NCI-H1436 (cell line): ENCODE measurements around the gene GABRB1.

Experiments
- DNase-seq: peaks from one replicate; lab custom pipeline; 2025; lab: John Stamatoyannopoulos, UW

The GABRB1 gene

DNA sequence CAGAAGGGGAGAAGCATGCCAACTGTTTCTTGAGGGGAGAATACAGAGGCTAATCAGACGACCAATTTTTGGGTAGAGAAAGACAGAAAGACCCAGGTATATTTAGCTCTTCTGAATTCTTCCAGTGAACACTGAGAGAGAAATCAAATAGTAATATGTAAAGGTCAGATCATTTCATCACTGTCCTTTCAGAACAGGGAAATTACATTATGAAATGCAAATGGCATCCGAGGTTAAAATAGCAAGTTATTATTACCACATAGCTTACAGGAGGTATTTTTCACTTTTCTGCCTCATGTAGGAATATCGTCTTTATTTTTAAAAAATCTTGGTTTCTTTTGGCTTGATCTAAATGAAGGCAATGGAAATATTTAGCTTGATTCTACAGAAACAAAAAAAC, 18.0 kb downstream of the GABRB1 start:
- no peak for DNase-seq

DNA sequence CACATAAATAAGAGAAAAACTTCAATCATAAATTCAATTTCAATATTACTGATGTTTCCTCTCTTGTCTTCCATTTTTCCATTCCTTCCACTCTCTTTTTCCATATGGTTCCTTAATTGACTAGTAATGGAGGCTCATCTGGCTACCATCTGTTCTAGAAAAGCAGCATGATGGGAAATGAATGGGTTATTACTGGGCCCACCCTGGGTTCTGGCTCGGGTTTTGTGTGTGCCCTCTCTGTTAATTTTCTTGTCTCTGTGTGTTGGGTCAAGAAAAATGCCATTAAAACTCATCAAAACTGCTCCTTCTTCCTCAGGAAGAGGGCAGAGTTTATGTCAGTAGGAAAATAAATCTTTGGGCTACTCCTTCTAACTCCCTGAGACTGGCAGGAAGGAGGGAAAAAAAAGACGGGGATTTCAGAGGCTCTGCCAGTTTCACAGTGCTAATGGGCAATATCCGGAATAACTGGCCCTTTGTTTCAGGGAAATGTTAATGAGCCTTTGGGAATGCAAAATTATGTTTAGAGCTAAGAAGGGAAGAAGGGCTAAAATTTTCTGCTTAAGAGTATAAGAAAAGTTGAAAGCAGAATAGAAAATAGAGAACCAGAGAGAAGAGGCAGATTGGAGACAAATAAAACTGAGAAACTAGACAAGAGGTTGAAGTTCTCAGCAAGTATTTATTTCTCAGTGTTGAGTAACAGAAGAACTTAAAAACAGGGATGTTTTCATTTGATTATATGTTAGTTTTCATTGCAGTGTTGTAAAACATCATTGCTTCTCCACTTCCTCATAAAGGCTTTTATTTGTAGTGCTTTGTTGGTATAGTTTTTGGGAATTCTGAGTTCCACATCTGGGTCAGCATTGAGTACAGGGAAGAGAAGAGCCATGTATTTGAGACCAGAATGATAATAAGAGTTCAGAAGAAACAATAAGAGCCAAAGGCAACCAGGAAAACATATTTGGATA, 19.7 kb downstream of the GABRB1 start:
- no peak for DNase-seq

DNA sequence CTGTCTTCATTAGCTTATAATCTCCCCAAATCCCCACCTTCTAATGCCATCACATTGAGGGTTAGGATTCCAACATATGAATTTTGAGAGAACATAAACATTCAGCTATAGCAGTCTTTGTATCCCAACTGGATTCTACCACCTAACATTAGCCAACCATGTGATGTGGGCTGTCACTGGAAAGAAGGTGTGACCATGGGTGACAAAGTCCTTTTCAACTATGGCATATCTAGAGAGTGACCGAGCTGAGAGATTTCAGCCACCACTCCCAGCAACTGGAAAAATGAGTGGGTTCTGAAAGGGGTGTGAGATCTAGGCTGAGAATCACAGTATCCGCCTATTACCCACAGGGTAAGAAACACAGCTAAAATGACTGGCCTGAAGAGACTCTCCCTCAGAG, 22.1 kb downstream of the GABRB1 start:
- DNase-seq: no peak

DNA sequence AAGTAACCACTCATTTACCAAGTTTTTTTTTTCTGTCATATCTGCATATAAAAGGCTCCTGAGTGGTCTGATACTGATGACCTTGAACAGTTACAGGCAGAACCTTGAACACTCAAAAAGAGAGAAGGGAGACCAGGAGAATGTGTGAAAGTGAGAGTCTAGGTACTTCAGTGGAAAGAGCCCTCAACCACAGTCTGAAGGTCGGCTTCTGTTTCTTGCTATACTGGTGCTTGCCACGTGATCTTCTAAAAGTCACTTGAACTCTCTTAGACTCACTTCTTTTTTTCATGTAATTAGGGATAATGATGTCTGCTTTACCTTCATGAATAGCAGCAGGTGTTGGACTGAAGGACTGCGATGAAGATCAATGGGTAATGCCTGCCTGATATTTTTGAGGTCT, 22.8 kb downstream of the GABRB1 start:
- DNase-seq: no peak

DNA sequence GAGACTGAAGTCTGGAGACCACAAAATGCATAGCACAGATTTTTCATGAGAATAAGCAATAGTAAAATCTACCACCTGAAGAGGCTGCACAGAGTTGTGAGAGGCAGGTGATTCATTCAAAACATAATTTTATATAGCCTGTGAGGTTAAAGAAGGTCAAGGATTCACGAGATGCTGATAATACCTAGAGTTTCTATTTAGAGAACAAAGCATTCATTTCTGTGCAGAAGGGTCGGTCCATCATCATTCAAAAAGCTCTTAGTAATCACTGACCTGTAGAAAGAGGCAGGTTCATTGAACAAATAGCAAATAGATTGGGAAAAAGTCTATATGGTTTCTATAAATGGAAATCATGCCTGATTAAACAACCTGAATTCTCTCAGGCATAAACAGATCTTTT, 26.6 kb downstream of the GABRB1 start:
- no peak for DNase-seq

DNA sequence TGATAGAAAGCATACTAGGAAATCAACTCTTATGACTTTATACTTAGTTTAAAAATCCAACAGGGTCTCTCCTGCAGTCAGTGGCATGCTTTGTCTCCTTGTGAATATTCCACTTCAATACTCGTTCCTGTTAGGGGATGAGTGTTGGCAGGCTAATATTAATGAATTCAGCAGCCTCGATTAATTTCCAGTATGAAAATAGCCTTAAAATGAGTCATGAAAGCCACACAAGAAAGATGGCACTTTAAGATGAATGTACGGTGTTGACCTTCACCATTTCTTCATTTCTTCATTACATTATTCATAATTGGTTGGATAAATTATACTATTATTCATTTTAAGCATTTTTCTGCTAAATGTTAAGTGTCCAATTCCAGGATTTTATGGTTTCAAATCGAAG, 29.2 kb downstream of the GABRB1 start:
- no peak for DNase-seq

DNA sequence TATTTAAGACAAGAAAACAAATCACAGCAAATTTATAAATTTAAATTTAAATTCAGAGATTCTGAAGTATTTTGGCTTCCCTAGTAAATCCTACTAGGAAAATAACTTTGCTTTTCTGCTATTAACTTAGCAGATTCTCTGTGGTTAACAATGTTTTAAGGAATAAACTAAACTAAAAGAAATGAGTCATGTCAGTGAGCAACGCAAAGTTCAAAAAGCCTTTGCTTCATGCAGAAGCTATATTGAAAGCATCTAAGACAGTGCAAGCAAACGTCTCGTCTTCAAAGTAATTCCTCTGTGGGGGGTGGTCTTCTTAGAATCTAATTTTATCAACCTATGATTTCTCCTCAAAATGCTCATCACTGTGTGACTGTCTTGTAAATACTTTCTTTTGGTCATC, 30.1 kb downstream of the GABRB1 start:
- no peak for DNase-seq

DNA sequence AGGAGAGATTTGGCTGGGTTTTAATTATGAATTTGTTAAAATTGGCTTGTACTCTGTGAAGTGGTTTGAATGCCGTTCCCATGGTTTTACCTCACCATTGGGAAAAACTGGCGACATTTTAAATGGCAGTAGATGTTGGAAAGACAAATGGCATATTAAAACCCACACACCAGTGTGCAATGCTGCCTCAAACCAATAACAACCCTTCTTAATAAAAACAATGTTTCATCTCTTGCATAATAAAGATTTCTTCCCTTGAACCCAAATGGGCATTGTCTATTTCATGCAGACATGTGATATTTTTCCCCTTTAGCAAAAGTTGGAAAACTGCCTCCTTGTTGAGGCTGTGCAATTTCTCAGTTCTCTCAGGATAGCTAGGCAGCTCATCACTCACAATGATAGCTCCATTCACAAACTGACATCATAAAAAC, 33.7 kb downstream of the GABRB1 start:
- no peak for DNase-seq

DNA sequence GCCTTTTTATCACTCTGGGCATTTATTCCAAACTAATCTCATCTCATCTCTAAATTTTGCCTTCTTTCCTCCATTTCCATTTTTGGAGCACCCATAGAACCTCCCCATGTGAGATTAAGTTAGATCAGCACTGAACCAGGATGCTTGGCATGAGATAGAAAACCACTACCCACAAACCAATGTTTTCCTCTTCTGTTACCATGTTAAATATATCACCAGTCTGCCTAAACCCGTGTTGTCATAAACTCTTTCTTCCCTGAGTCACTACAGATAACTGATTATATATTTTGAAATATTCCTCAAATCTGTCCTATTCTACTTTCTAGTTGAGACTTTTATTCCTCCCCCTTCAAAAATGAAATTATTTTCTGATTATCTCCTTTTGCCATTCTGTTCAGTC, 37.6 kb downstream of the GABRB1 start:
- DNase-seq: no peak

DNA sequence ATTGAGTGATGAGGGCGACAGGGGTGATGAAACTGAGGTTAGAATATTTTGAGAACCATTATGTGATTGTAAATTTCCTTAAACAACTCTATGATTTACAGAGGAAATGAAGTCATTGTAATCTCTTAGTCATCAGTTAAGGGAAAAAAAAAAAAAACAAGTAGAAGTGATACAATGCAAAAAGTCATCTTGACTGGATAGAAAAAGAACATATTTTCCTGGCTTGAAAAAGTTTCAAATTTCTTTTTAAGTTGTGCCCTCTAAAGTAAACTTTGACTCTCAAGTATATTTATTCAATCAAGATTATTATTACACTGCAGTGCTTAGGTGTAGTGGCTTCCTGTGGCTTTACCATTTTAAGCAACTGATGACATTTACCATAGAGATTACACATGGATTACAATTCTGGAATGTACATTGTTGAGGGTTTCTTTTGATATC, 40.6 kb downstream of the GABRB1 start:
- no peak for DNase-seq

DNA sequence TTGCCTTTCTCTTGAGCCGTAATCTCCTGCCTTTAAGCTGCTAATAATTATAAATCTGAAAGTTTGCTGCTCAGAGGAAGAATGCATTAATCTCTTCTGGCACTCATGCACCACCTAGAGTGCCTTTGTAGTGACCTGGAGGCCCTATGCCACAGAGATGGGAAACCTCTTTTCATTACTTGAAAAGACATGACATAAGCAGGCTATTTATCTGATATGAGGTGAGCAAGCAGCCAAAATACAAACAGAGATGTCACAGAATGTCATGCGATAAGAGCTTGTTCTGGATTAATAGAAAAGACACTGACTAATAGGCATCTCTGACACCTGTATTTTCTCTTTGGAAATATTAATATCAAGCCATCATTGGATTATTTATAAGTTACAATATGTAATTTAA, 42.3 kb downstream of the GABRB1 start:
- DNase-seq: no peak

DNA sequence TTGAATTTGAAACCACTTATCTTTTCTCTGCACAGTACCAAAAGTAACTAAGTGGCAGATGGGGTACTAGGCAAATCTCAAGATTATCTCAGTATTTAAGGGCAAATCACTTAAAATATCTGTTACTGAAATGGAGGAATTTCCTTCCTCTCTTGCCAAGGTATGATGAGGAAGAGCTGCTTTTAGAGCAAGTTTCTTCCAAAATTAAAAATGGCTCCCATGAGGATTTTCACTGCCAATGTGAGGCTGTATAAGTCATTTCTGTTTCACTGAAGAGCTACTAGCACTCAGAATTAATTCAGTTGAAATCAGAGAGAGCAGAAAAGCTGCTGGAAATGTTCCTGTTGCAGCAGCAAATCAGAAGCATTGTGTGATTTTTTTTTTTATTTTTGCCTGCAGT, 43.4 kb downstream of the GABRB1 start:
- no peak for DNase-seq

DNA sequence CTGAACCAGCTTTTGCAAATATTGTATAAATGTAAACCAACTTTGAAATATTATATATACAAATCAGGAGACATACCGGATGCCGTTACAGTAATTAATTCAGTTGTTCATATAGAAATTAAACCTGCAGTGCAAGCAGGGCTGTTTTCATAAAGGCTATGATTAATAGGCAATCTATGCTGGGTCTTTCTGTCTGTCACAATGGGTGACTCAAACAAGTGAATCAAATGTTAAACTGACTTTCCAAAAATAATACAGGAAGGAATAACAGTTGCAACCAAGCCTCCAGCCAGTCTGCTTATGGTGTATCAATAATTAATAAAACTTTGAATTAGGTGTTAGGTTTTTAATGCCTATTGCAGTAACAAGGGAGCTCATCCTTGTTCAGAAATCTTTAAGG, 43.9 kb downstream of the GABRB1 start:
- DNase-seq: no peak

DNA sequence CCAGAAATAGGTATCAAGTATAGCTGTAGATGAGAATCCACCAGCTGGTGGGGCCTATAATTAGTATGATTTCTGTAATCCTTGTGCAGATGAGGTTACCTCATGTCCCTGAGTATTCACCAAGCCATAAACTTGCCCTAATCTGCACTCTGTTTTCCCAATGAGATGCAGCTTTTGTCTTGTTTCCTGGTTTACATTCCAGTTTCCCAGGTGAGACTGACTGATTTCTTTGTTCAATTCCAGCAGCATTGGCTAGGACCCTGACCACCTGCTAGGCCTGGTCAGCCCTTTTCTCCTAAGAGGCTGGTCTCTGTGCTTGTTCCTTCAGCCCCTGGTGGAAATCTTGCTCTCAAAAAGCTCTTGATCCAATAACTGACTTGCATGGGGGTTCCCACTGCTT, 44.6 kb downstream of the GABRB1 start:
- DNase-seq: no peak

DNA sequence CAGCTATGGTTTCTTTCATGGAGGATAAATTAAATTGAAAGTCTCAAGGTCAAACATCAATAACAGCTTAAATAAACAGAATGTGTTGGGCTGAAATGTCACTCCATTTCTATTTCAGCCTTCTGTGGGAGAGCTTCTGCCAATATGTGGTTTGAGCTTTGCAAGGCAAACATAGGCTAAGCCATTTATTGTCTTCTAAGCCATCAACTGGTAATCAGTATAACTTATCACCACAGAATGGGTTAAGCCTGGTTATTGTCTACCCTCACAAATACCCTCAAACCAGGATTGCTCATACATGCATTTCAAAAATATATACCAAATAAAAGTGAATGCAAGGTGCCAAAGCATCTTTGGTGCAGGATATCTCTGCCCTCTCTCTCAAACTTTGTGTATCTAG, 52.7 kb downstream of the GABRB1 start:
- DNase-seq: no peak

DNA sequence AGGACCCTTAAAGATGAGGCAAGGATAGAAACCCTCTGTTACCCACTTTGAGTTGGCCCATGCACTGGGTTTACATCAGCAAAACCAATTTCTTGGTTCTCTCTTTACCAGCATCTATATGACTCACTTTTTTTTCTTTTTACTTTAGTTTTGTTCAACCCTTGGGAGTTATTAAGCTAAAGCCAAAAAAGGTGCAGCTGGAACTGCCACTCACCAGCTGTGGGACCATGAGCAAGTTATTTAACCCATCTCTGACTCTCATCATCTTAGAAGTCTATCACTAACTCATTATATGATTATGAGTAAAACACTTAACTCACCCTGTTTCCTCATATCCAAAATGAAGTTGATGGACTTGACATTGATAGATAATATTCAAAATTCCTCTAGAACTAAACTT, 53.4 kb downstream of the GABRB1 start:
- DNase-seq: no peak

DNA sequence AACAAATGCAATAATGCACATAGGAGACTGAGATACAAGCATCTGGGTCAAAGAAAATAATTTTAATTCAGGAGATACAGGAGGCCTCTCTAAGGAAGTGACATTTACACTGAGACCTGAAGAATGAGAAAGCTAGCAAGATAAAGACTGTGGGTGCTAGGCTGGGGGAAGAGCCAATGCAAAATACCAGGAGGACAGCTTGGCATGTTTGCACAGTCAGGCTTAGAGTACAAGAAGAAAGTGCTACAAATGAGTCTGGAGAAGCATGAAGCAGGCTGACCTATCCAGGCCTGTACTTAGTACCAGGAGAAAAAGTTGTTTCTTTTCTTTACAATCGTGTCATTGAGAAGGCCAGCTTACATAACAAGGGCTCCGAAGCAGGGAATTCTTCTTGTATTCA, 56.9 kb downstream of the GABRB1 start:
- no peak for DNase-seq

DNA sequence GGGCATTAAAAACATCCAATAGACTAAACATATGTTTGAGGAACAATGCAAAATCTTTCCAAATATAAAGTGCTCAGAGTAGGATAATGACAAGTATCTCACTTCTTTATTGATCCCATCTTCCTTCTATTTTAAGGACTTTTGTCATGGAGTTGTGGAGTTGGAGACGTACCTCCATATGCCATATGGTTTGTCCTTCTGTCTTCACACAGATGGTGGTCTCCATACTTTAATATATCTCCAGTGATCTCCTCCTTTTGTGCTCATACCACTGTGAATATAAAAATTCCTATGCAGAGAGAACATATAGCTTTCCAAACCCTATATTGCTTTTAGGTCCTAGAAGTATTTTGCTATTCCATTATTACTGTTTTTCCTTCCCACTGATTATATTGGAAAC, 64.5 kb downstream of the GABRB1 start:
- no peak for DNase-seq

DNA sequence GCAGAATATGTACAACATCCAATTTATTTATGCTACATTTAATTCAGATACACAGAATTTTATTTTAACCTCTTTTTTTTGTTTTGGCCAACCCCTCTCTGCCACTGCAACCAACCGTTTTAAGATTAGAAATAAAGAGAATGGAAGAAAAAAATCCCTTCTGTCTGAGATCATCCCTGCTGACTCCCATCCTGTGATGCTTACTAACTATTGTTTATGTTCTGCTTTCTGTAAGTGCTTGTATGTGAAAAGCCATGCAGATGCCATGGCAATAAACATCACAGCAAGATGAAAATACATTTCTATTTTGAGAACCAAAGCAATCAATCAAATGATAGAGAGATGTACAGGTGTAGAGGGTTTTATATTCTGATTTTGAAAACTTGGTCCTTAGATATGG, 70.1 kb downstream of the GABRB1 start:
- no peak for DNase-seq

DNA sequence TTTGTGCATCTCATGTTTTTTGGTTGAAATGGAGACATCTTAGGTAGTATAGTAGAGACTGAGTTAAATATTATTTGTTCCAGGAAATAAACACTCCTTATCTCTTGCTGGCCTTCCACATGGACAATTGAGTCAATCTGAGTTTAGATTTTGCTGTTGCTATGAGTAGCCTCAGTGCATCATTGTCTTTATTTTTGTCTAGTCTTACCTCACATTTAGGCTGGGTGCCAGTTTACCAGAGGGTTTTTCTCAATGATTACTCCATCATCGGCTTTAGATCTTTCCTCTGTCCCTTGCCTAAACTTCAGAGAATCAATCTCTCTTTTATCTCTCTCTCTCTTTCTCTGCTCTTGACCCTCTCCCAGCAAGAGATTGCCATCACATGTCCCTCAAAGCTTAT, 73.6 kb downstream of the GABRB1 start:
- no peak for DNase-seq

DNA sequence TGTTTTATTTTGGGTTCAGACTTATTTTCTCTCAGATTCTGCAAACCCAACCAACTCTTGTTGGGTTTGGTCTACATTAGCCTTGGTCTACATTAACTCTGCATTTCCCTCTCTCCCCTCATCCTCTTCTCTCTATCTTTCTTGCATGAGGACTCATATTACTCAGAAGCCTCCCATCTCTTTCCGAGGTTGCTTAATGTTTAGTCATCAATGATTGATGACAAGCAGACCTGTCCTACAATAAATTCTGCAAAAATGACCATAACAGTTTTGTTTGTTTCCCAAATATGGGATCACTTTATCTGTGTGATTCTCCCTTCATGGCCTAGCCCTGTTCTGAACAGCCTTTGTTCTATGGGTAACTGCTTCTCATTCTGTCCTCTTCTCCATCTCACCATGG, 75.2 kb downstream of the GABRB1 start:
- DNase-seq: no peak

DNA sequence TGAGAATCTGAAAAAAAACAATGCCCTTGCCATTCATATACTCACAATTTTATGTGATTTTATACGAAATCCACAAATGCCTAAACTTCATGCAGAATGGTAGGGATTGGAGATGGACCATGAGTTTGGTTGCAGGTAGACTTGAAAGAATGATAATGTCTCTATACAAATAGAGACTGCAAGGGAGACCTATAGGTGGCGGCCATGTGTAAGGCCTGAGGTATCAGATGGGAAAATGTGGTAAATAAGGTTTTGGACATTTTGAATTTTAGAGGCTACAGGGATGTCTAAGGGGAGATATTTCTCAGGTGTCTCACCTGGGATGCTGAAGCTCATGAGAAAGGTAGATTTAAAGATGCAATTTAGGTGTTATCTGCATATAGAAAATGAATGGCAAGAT, 78.0 kb downstream of the GABRB1 start:
- no peak for DNase-seq

DNA sequence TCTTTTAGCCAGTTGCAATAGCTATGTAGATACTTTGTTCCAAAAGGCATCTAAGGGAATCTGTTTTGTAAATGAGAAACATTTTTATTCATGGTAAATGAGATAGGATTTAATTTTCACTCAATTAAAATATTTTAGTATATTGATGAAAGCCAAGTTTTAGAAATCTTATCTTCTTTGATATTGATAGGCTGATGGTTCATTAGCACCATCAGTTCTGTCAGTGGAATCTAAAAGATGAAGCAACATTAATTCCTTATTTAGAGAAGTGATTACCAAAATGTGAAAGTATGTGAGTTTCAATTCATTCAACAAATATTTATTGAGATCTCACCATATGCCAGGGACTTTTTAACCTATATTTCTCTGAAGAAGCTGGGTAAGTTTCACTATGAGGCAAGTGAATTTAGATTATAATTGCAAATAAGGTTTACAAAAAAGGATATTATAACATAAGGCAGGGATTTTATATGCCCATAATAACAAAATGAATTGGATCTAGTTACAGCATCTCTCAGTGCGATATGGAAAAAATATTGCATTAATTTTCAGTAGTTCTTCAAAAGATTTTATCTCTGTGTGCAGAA, 79.3 kb downstream of the GABRB1 start:
- DNase-seq: no peak
